ENCODE measurements around the gene TMEM9. TPM values are rescaled to one million over a fixed set of nuclear protein-coding genes. Genes with fewer than 3 reads are reported as not detected.

Gene TMEM9
- total RNA-seq, 4 donors from 2014 or later: 11.9 to 38.8 (median 13.0) TPM

DNA sequence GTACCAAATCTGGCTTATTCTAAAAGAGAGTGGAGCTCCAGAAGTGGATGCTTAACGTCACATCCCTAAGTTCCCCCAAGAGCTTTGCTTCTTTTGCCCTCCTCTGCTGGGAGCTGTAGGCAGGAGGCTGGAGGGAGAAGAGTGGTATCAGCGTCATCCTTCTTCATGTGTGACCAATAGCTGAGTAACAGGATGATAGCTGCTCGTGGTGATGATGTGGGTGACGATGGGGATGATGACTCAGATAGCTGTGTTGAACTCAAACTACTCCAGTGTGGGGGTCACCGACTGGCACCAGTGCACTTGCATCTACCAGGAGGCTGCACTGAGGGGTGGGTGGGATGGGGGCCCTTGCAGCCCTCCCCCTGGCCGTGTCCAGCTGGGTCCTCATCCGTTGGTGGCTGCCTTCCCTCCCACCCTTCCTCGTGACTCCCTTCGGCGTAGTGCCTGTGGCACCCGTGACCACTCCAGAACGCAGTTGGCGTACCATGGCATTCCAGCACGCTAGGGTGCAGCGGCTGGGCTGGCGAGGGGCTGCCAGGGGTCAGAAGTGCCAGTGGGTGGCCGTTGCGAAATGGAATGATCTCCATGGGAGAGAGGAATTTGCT, 37.5 kb upstream of the TMEM9 start:
- intact Hi-C loops (cut with DNase I; ENCODE audit: low total_unique reads) (no loop called here), in situ Hi-C loops (cut with MboI; ENCODE audit: low sequenced_read_pairs in 4 of 4) (no loop called here)
- Histone ChIP-seq H3K27ac (peak overlapping the region; percentile 41 to 80 (median 61)), H3K4me1 (peaks cover 12 to 18% of the 10 kb centered on the region in 2 donors), H3K36me3 (no peaks in the 10 kb centered on the region), H3K9me3 (no peaks in the 10 kb centered on the region), H3K4me3 (peak overlapping the region in 2 of 4 donors; percentile 6 to 19), H3K27me3 (no peaks in the 10 kb centered on the region)
- ATAC-seq (peak; percentile 77 to 87), DNase-seq (peak in 1 of 2 donors; percentile 62)
- TF ChIP-seq POLR2A (IDR thresholded peaks at IDR 0.05): peak; percentile 30 to 51
- TF ChIP-seq, protein P1, sequence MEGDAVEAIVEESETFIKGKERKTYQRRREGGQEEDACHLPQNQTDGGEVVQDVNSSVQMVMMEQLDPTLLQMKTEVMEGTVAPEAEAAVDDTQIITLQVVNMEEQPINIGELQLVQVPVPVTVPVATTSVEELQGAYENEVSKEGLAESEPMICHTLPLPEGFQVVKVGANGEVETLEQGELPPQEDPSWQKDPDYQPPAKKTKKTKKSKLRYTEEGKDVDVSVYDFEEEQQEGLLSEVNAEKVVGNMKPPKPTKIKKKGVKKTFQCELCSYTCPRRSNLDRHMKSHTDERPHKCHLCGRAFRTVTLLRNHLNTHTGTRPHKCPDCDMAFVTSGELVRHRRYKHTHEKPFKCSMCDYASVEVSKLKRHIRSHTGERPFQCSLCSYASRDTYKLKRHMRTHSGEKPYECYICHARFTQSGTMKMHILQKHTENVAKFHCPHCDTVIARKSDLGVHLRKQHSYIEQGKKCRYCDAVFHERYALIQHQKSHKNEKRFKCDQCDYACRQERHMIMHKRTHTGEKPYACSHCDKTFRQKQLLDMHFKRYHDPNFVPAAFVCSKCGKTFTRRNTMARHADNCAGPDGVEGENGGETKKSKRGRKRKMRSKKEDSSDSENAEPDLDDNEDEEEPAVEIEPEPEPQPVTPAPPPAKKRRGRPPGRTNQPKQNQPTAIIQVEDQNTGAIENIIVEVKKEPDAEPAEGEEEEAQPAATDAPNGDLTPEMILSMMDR (IDR thresholded peaks at IDR 0.05 in 4 of 5, conservative IDR thresholded peaks at IDR 0.05 in 1 of 5): no peak

DNA sequence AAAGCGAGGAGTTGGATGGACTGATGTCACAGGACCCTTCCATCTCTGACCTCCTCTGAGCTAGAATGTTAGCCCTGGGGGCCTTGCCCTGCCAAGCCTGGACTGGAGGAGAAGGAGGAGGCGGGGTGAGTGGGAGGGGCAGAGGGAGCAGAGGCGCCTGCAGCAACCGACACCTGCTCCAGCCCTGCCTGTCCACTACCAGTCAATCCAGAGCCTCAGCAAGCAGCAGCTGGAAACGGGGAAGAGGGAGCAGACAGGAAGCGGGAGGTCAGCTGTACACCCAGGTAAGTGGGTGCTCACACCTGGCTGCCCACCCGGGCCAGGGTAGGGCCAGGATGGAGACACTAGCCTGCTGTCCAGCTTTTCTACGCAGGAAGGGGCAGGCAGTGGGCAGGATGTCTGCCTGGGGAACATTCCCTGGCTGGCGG, 36.4 kb upstream of the TMEM9 start, which contains the start of gene IGFN1:
IGFN1 (plus strand) TSS at position 201 of the 428 bp plus-strand sequence. CDS start 2,470 bp downstream, outside the sequence.
- intact Hi-C loops (cut with DNase I; ENCODE audit: low total_unique reads): no loop called here
- Histone ChIP-seq H3K36me3 (no peaks in the 10 kb centered on the region), H3K27ac (peak within 1 kb of the TSS in 3 of 4 donors; percentile 51 to 80 (median 71)), H3K4me3 (peak within 1 kb of the TSS in 2 of 4 donors; percentile 22 to 36), H3K4me1 (peaks cover 13 to 19% of the 10 kb centered on the region in 2 donors), H3K27me3 (no peaks in the 10 kb centered on the region), H3K9me3 (no peaks in the 10 kb centered on the region)
- DNase-seq (peak in 1 of 2 donors; percentile 75), ATAC-seq (peak in 1 of 2 donors; percentile 65)
- TF ChIP-seq POLR2A (IDR thresholded peaks at IDR 0.05): peak; percentile 19 to 26
- TF ChIP-seq, protein P1 (IDR thresholded peaks at IDR 0.05 in 4 of 5, conservative IDR thresholded peaks at IDR 0.05 in 1 of 5): no peak
- in situ Hi-C loops (cut with MboI; ENCODE audit: low sequenced_read_pairs in 4 of 4): no loop called here

DNA sequence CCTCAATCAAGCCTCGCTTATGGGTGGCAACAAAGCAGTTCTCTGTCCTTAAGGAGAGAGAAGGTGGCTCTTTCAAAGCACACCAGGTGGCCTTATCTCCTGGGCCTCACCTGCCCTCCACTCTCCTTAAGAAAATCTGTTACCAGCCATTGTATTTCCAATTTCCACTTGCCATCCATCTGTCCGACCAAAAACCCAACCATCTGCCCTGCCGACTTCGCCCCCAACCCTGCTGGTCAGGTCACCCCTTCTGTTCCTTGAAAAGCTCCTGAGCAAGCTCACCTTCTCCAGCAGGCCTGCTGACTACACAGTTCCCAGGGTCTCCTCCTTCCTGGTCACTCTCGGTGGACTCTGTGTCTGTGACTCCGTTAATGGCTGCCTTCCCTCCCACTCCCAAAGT, 35.7 kb upstream of the TMEM9 start:
- no peaks in the 10 kb centered on the region for H3K36me3 ChIP-seq
- H3K4me1 ChIP-seq: peaks cover 19 to 25% of the 10 kb centered on the region in 2 donors
- DNase-seq (no peak), ATAC-seq (no peak)
- intact Hi-C loops (cut with DNase I; ENCODE audit: low total_unique reads) (no loop called here), in situ Hi-C loops (cut with MboI; ENCODE audit: low sequenced_read_pairs in 4 of 4) (no loop called here)
- TF ChIP-seq POLR2A (IDR thresholded peaks at IDR 0.05): no peak
- TF ChIP-seq, protein P1 (IDR thresholded peaks at IDR 0.05 in 4 of 5, conservative IDR thresholded peaks at IDR 0.05 in 1 of 5): no peak
- H3K9me3 ChIP-seq: no peaks in the 10 kb centered on the region
- H3K27ac ChIP-seq: peak overlapping the region in 1 of 4 donors; percentile 80
- H3K4me3 ChIP-seq: no peak overlapping the region
- no peaks in the 10 kb centered on the region for H3K27me3 ChIP-seq

DNA sequence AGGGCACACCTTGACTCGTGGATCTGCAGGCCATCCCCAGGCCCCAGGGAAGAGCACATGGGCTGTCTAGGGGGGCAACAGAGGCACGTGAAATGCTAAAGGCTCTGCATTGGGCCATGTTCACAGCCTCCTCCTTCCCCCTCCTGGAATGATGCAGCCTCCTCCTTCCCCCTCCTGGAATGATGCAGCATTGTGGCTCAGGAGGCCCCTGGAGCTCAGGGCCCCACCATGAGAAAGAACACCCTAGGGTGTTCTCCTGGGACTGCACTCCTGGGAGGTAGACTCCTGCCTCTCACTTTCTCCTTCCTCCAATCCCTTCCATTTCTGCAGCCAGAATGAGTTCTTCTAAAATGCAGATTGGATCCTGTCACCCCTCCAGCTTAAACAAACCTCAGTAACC, 34.8 kb upstream of the TMEM9 start:
- DNase-seq: no peak
- TF ChIP-seq POLR2A (IDR thresholded peaks at IDR 0.05): no peak
- TF ChIP-seq, protein P1 (IDR thresholded peaks at IDR 0.05 in 4 of 5, conservative IDR thresholded peaks at IDR 0.05 in 1 of 5): no peak
- intact Hi-C loops (cut with DNase I; ENCODE audit: low total_unique reads): no loop called here
- Histone ChIP-seq H3K27me3 (no peaks in the 10 kb centered on the region), H3K4me3 (no peak overlapping the region), H3K27ac (no peak overlapping the region), H3K9me3 (no peaks in the 10 kb centered on the region), H3K4me1 (peaks cover 27 to 33% of the 10 kb centered on the region in 2 donors), H3K36me3 (no peaks in the 10 kb centered on the region)
- in situ Hi-C loops (cut with MboI; ENCODE audit: low sequenced_read_pairs in 4 of 4): no loop called here
- no peak for ATAC-seq
